Stimulated activated CD4-positive, alpha-beta T cell treated with anti-CD3 and anti-CD28 coated beads, Interleukin-15, amount 100 ng/mL, for 48 hours (primary cell): ENCODE measurements around the gene TMBIM1.
"Not testable (repeated sequence)": the region's sequence is repeated elsewhere in the genome, so short reads cannot be mapped to it uniquely, and the experiment has no call there.

Experiments used
- DNase-seq, 2 donors: peaks; one replicate each; pipeline ENCODE4 v3.0.0-alpha.2; 2020; ENCODE audit warnings: low read depth in 2 of 2

The TMBIM1 gene

GRCh38 chr2:218291318-218292047, 820 bp downstream of the TMBIM1 start:
- no peak for DNase-seq

GRCh38 chr2:218290316-218291261, 1.7 kb downstream of the TMBIM1 start:
- no peak for DNase-seq

GRCh38 chr2:218289639-218290315, 2.5 kb downstream of the TMBIM1 start:
- DNase-seq, result no peak

- peak; percentile 71 to 76 for DNase-seq
These were observed 5.5 kb downstream of the TMBIM1 start for GRCh38 chr2:218286570-218287459.

- no peak for DNase-seq
These were observed 6.7 kb downstream of the TMBIM1 start for GRCh38 chr2:218285604-218286003.

GRCh38 chr2:218284106-218284811, 8.0 kb downstream of the TMBIM1 start:
- peak in 1 of 2 donors; percentile 54 for DNase-seq

- DNase-seq, result no peak
These were observed 9.9 kb downstream of the TMBIM1 start for GRCh38 chr2:218282173-218282991.

- no peak for DNase-seq
These were observed 10.9 kb downstream of the TMBIM1 start for GRCh38 chr2:218281449-218281848.

GRCh38 chr2:218280260-218280870, 11.9 kb downstream of the TMBIM1 start:
- DNase-seq, result no peak

- no peak for DNase-seq
These were observed 13.6 kb downstream of the TMBIM1 start for GRCh38 chr2:218278531-218279360.

- no peak for DNase-seq
These were observed 14.4 kb downstream of the TMBIM1 start for GRCh38 chr2:218277921-218278320.

GRCh38 chr2:218276986-218277755, 15.1 kb downstream of the TMBIM1 start:
- no peak for DNase-seq

GRCh38 chr2:218275371-218276072, 16.8 kb downstream of the TMBIM1 start:
- DNase-seq, result no peak

- DNase-seq, result no peak
These were observed 17.7 kb downstream of the TMBIM1 start for GRCh38 chr2:218274586-218274985.

- DNase-seq, result no peak
These were observed 18.4 kb downstream of the TMBIM1 start for GRCh38 chr2:218273908-218274249.

GRCh38 chr2:218273214-218273907, 18.9 kb downstream of the TMBIM1 start:
- not testable (repeated sequence) for DNase-seq
